GM19468 (cell line): ENCODE data around the gene LPP.
"Not testable (repeated sequence)": the region's sequence is repeated elsewhere in the genome, so short reads cannot be mapped to it uniquely, and the experiment has no call there.

Experiments used
- ATAC-seq: cut with Tn5 transposase; IDR thresholded peaks from one replicate; pipeline ENCODE4 v1.9.1; 2021; ENCODE audit warnings: mild to moderate bottlenecking, moderate library complexity, moderate number of reproducible peaks; ENCODE audit not compliant: unreplicated experiment; ENCODE audit errors: extremely low read depth

LPP gene

GRCh38 chr3:188700918-188701317 lies 547.0 kb downstream of the LPP start:
- no peak for ATAC-seq

DNA sequence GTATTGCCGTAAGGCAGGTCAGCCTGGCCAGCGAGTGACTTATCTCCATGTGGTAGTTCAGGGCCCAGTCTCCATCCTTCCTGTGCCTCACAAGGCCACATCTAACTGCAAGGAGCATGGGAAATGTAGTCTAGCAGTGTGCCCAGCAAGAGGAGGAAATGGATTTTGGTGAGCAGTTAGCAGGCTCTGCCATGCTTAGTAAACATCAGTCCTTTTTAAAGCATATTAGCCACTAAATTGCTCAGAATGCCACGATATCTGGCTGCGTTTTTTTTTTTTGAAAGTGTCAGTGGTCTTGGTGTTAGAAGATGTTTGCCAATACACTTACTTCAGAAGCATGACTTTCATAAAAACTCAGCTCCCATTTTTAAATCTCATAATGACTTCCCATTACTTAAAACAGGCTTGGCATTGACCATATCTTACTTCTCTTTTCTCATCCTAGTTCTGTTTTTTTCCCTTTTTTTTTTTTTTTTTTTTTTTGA lies 547.6 kb downstream of the LPP start:
- no peak for ATAC-seq

DNA sequence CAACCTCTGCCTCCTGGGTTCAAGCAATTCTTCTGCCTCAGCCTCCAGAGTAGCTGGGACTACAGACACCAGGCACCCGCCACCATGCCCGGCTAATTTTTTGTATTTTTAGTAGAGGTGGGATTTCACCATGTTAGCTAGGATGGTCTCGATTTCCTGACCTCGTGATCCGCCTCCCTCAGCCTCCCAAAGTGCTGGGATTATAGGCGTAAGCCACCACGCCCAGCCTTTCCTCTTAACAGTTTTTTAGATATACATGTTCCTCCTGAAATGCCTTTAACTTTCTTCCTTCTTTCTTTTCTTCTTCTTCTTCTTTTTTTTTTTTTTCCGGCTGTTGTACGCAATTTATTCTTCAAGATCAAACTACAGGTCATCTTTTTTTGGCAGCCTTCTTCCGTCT lies 548.1 kb downstream of the LPP start:
- ATAC-seq = not testable (repeated sequence)

DNA sequence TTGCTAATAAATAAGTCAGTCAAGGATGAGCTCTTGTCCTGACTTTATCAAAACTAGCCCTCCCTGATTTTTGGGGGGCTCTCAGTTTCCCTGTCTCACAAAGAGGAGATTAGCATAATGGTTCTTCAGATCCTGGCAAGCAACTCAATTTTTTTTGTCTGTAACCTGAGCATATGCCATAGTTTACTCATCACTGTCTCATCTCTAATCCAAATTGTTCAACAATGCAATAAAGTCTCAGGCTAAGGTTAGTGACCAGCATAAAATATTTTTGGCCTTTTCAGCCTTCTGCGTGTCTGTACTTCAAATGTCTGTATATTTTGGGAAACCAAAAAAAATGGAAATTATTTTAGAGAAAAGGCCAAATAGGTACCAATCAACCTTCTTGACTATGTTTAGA lies 552.2 kb downstream of the LPP start:
- ATAC-seq = no peak

GRCh38 chr3:188706599-188706998 lies 552.6 kb downstream of the LPP start:
- ATAC-seq = no peak

DNA sequence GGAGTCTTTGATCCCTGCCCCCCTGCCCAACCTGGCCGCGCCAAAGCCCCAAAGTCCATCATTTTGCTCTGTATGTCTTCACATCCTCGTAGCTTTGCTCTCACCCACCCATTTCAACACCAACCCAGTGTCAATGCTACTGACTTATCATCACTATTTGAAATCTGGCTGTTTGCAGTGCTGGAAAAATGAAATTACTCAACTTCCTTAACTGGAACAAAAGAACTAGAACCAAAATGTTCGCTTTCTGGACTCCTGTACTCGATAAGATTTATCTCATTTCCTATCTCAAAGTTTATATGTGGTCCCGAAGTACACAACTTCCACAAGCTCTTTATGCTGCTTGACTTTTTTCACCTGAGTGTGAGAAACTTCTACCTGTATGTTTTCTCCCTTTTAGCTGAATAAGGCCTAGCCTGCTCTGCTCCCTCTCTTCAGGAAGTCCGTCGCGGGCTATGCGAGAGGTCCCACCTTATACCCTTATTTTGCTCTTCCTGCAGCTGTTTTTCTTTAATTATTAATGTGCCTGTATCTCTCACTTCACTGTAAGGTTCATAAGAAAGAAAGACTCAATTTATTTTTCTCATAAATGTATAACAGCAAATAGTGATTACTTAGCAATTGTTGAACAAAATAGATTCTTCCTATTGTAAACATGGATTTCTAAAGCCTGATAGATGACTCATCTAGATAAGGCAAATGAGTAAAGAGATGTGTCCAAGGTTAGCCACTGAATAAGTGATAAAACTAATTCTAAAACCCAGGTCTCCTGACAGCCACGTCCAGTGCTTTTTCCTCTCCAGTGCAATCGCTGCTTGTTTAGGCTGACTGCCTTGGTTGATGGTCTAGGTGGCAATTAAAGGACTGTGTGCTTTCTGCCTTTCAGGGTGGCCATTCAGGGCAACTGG lies 553.7 kb downstream of the LPP start:
- ATAC-seq = no peak

DNA sequence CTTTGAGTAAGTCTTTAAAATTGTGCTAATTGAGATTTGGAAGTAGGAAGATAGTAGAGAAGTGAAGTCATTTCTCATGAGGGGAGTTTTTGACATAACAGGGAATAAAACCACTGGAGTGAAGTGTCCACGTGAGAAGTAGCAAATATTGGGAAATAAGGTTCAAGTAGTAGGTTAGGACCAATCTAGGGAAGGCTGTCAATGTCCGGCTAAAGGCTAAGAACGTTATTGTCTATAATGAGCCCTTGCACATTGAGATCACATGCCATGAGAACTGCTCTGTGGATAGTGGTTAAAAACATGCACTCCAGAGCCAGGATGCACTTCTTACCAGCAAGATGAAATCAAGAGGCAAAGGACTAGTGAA lies 557.9 kb downstream of the LPP start:
- no peak for ATAC-seq

DNA sequence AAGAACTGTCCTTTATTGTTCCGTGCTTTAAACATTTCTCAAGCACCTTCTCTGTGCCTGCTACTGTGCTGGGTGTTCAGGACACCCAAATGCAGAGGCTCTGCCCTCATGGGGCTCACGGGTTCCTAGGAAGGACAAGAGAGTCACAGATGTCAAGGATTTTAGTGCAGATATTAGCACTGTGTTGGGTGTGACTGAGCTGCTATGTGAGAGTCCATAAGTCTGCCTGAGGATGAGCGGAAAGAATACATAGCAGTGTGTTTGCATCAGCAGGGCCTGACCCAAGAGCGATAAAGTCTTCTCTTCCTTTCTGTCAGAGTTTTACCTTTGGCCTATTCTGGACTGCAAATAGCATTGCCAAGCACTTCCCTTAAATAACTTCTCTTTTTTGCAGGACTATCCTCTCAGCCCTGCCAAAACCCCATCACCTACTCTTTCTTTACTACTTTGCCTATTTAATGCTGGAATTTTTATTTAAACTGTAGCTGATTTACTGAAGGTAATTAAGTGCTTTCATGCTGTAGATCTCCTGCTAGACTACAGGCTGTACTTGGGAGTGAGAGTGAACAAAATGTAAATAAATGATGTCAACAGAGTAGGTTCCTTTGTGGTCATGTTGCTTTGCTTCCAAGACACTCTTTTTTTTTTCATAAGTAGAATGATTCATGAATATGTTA lies 558.4 kb downstream of the LPP start:
- ATAC-seq = no peak

- no peak for ATAC-seq
Measured at GRCh38 chr3:188712991-188713390, 559.0 kb downstream of the LPP start.

DNA sequence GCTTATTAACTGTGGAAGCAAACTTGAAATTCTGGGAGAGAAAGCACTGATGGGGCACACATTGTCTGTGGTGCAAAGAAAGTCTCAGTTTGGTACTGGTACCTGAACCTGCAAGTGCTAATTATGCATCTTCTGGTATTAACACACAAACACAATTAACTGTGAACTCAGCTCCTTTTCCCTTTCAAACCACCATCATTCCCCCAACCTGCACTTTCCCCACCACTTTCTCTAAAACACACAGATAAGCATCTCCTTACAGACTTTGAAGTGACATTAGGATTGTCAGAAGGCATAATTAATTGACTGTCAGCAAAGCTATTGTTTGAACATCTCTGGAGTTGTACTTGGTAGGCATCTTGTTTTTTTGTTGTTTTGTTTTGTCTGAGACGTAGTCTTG lies 565.6 kb downstream of the LPP start:
- ATAC-seq = no peak

DNA sequence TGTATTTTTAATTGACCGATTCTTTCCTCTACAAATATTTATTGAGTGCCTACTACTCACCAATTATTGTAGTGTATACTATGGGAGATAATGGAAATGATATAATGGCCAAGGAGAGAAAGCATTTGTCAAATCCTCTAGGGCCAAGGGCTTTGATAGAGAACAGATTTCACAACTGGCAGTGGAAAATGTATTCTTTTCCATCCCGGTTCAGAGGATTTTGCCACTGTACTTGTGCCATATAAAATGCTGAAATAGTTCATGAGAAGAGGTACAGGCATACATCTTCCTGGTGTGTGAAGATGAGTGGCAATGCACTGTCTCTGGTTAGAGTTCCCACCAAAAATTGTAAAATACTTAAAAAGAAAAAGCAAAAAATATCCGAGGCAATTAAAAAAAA lies 566.3 kb downstream of the LPP start:
- no peak for ATAC-seq

DNA sequence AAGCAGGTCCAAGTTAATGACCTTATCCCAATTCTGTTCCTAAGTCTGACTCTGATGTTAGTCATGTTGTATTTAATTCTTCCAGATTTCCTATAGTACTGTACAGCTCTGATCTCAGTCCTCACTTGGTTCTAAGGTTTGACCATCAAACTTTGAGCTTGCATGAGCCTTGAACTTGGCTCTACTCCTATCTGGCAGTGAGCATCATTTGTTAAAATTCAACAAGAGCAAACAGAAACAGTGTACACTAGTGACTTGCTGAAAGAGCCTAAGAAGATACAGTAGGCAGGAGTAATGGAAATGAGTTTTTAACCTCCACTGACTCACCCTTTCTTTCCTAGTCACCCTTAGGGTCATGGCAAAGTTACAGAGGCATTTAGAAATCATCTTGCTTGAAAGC lies 566.7 kb downstream of the LPP start:
- ATAC-seq = no peak

DNA sequence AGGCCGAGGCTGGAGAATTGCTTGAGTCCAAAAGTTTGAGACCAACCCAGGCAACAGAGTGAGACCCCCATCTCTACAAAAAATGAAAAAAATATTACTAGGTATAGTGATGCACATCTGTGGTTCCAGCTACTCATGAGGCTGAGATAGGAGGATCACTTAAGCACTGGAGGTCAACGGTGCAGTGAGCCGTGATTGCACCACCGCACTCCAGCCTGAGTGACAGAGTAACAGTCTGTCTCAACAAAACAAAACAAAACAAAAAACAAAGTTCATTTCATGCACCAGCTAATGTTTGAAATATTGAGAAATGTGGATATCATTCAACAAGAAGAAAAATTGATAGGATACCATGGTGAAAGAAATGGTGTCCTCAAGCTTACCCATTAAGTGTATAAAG lies 567.4 kb downstream of the LPP start:
- no peak for ATAC-seq

- ATAC-seq = no peak
Measured at GRCh38 chr3:188721990-188722389, 568.0 kb downstream of the LPP start.

DNA sequence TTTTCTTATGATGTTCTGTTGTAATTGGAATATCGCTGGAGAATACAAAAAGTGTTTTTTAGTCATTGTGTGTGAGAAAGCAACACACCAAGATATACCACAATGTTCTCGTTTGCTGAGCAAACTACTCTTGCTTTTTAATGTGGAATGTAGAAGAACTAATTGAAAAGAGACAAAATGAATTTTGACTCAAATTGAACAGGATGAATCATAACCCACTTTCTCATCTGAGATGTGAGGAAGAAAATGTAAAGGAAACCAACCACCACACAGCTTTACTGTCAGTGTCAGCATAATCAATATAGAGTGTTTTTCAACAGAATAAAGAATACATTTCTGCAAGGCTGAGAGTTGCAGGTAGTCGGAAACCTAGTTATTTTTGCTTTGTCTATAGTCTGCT lies 569.0 kb downstream of the LPP start:
- no peak for ATAC-seq

DNA sequence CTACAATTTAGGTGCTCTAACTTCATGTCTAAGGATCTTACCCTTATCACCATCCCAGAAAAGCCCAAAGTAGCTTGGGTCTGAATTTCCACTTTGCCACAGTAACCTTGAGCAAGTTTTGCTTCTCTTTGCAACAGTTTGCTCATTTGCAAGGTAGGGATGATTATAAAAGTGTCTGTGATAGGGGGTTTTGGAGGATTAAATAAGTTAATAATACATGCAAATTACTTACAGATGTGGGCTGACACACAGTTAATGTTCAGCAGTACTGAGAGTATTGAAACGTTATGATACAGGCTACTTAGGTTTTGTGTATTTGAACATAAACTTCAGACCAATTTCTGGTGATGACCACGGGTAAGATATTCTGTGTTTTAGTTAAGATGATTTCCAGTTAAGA lies 573.1 kb downstream of the LPP start:
- no peak for ATAC-seq

DNA sequence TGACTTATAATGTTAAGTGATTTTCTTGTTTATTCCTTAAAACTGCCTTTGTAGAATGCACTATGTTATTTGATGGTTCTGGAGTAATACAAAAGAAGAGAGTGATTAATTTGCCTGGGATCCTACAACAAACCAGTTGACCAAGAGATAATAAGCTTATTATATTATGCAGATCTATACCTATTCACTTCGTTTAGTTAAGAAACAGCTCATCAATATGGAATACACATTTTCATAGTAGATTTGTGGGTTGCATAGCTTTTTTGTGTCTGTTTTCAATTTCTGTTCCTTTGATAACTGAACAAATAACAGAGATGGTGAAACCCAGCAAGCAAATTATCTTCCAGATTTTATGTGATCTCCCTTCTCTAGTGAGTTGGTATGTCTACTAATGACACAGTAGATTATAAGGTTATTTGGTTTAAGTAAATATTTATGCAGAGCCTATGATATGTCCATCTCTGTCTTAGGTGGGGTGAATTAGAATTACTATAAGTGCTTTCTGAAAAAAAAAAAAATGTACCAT lies 574.5 kb downstream of the LPP start:
- no peak for ATAC-seq

GRCh38 chr3:188729422-188729821 lies 575.5 kb downstream of the LPP start:
- ATAC-seq = no peak

DNA sequence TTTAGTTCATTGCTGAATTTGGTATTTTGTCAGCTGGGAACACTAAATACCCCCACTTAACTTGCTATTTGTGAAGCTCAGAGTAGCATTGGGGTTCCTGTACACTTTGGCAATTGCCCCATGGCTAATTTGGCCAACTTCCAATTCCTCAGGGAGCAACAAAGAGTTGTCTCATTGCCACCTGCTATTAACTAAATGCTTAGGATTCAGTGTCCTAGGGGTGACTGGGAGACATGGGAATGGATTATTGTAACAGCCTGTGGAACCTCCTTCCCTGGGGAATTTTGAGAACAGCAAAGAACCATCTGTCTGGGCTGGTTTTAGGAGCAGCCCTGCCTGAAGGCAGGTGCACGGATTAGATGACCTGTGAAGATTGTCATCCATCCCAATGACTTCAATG lies 580.4 kb downstream of the LPP start:
- no peak for ATAC-seq

- no peak for ATAC-seq
Measured at GRCh38 chr3:188739511-188739910, 585.6 kb downstream of the LPP start.

DNA sequence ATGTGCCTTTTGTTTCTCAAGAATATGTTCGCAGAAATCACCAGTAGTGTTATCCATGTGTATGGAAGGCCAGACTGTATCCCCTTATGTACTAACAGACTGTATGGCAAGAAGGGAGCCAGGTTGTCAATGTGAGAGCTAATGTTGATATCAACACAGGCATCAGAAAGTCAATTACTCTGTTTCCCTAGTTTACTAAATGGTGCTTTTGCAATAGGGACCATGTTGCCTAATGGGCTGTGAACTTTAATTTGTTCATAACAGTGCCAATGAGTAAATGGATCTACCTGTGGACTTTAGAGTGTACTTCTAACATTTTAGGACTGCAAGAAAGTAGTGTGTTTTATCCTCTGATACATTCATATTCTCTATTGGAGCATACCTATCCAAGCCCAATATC lies 586.1 kb downstream of the LPP start:
- no peak for ATAC-seq
